Prostate gland (tissue), 2 donors: Measurements from ENCODE around the gene TAL2.

ENCODE experiments used
- CTCF ChIP-seq, 4 experiments: fragments of 200-600 bp in 2 of 4; fragments of 450-650 bp in 2 of 4; sonication (generic) in 2 of 4; IDR thresholded peaks; 1 replicate in 3 of 4; 2 replicates in 1 of 4; pipeline ENCODE4 v1.5.1; 2016 to 2019; ENCODE audit warnings: antibody characterized with exemption in 4 of 4, mild to moderate bottlenecking in 2 of 4, moderate library complexity in 2 of 4
- POLR2AphosphoS5 ChIP-seq: sonication (generic); formaldehyde crosslinking; IDR thresholded peaks from one replicate; pipeline ENCODE4 v1.6.1; 2017; ENCODE audit warnings: antibody characterized with exemption

GRCh38 chr9:105651806-105652205 lies 10.5 kb upstream of the TAL2 start:
- no peak for TF ChIP-seq CTCF (IDR thresholded peaks at IDR 0.05)
- no peak for TF ChIP-seq POLR2AphosphoS5
